IMR-90 (cell line): ENCODE results near the gene KRTAP12-3. TPM values are rescaled to one million over a fixed set of nuclear protein-coding genes. Genes with fewer than 3 reads are reported as not detected.
"Not testable (repeated sequence)": the region's sequence is repeated elsewhere in the genome, so short reads cannot be mapped to it uniquely, and the experiment has no call there.

Source experiments
- ATAC-seq: fragments of 200-7000 bp; cut with Tn5 transposase; 2 replicates; pipeline ENCODE4 v1.9.1; 2020; ENCODE audit warnings: low read depth, mild to moderate bottlenecking, moderate library complexity
- BruUV-seq: library from RNA; stranded (reverse); fragments of 400-500 nt; replicated peaks from 2 replicates; lab custom pipeline; 2021; lab: Mats Ljungman, UMichigan
- CTCF ChIA-PET: fragments of 300-600 bp; formaldehyde crosslinking; extraction: SDS; loops from one replicate; lab custom pipeline; 2021; ENCODE audit warnings: antibody characterized with exemption; lab: Yijun Ruan, JAX
- POLR2A ChIA-PET: fragments of 300-600 bp; sonication (Branson Sonifier 250); formaldehyde crosslinking; loops from one replicate; lab custom pipeline; 2022; ENCODE audit warnings: antibody characterized with exemption; ENCODE audit not compliant: unreplicated experiment; lab: Charles Lee
- DNase-seq: peaks from one replicate; pipeline ENCODE4 v3.0.0; 2013
- H2AFZ ChIP-seq: replicated peaks from 2 replicates; pipeline ENCODE3; 2013; ENCODE audit warnings: low read length, mild to moderate bottlenecking; ENCODE audit not compliant: poor library complexity
- H2AK5ac ChIP-seq: 2 replicates; pipeline ENCODE4 v1.6.1; 2013; ENCODE audit warnings: low read depth, low read length, inconsistent platforms
- H2AK9ac ChIP-seq: replicated peaks from 2 replicates; pipeline ENCODE3; 2013; ENCODE audit warnings: mild to moderate bottlenecking, low read depth, low read length, moderate library complexity; ENCODE audit not compliant: poor library complexity
- H2BK120ac ChIP-seq: 2 replicates; pipeline ENCODE4 v1.6.1; 2013; ENCODE audit warnings: low read depth, low read length, inconsistent platforms
- H2BK15ac ChIP-seq: 3 replicates; pipeline ENCODE4 v1.6.1; 2013; ENCODE audit warnings: low read depth, low read length, inconsistent platforms
- H2BK20ac ChIP-seq: 2 replicates; pipeline ENCODE4 v1.6.1; 2013; ENCODE audit warnings: low read depth, mild to moderate bottlenecking, inconsistent platforms, low read length, moderate library complexity
- H2BK5ac ChIP-seq: 2 replicates; pipeline ENCODE4 v1.6.1; 2013; ENCODE audit warnings: mild to moderate bottlenecking, low read depth, low read length, inconsistent platforms; ENCODE audit not compliant: poor library complexity, severe bottlenecking
- H3K14ac ChIP-seq: replicated peaks from 2 replicates; pipeline ENCODE4 v1.6.1; 2013; ENCODE audit warnings: low read depth, low read length, inconsistent platforms
- H3K18ac ChIP-seq: 2 replicates; pipeline ENCODE4 v1.6.1; 2013; ENCODE audit warnings: low read depth, low read length, control low read depth
- H3K23ac ChIP-seq: 2 replicates; pipeline ENCODE4 v1.6.1; 2013; ENCODE audit warnings: low read depth, low read length, inconsistent platforms
- H3K27ac ChIP-seq: 2 replicates; pipeline ENCODE4 v1.5.1; 2013; ENCODE audit warnings: mild to moderate bottlenecking, control low read depth, low read length; ENCODE audit not compliant: insufficient read depth
- H3K27me3 ChIP-seq: 2 replicates; pipeline ENCODE4 v1.6.1; 2013; ENCODE audit warnings: low read length; ENCODE audit not compliant: control insufficient read depth, insufficient read depth
- H3K36me3 ChIP-seq: 2 replicates; pipeline ENCODE4 v1.6.1; 2013; ENCODE audit warnings: low read length, mixed read lengths; ENCODE audit not compliant: control insufficient read depth, insufficient read depth
- H3K4ac ChIP-seq: 2 replicates; pipeline ENCODE4 v1.6.1; 2013; ENCODE audit warnings: low read depth, low read length, inconsistent platforms
- H3K4me1 ChIP-seq: 2 replicates; pipeline ENCODE4 v1.6.1; 2013; ENCODE audit warnings: low read length, mixed read lengths; ENCODE audit not compliant: control insufficient read depth, insufficient read depth
- H3K4me2 ChIP-seq: 2 replicates; pipeline ENCODE4 v1.6.1; 2013; ENCODE audit warnings: low read depth, mild to moderate bottlenecking, control low read depth, low read length, moderate library complexity
- H3K4me3 ChIP-seq: 2 replicates; pipeline ENCODE4 v1.5.1; 2013; ENCODE audit warnings: low read depth, mild to moderate bottlenecking, control low read depth, low read length, moderate library complexity; ENCODE audit not compliant: insufficient read depth
- H3K56ac ChIP-seq: 2 replicates; pipeline ENCODE4 v1.6.1; 2013; ENCODE audit warnings: low read length, inconsistent platforms; ENCODE audit not compliant: insufficient read depth; ENCODE audit errors: extremely low read depth
- H3K79me1 ChIP-seq, 2 experiments: 2 replicates each; pipeline ENCODE4 v1.6.1; 2013; ENCODE audit warnings: low read length in 2 of 2, inconsistent platforms in 1 of 2, low read depth in 1 of 2
- H3K9ac ChIP-seq: 2 replicates; pipeline ENCODE4 v1.6.1; 2013; ENCODE audit warnings: low read depth, low read length, control low read depth
- H3K9me1 ChIP-seq: 2 replicates; pipeline ENCODE4 v1.6.1; 2013; ENCODE audit warnings: low read length, inconsistent platforms; ENCODE audit not compliant: insufficient read depth
- H3K9me3 ChIP-seq: 2 replicates; pipeline ENCODE4 v1.6.1; 2013; ENCODE audit warnings: low read length; ENCODE audit not compliant: control insufficient read depth, insufficient read depth
- H4K20me1 ChIP-seq: 2 replicates; pipeline ENCODE4 v1.6.1; 2013; ENCODE audit warnings: low read length, inconsistent platforms; ENCODE audit not compliant: insufficient read depth
- H4K5ac ChIP-seq: 2 replicates; pipeline ENCODE4 v1.6.1; 2013; ENCODE audit warnings: mild to moderate bottlenecking, low read depth, low read length, control low read depth
- H4K8ac ChIP-seq, 2 experiments: 2 replicates each; pipeline ENCODE4 v1.6.1; 2013; ENCODE audit warnings: low read depth in 2 of 2, low read length in 2 of 2, control low read depth in 1 of 2, inconsistent platforms in 1 of 2
- H4K91ac ChIP-seq: 2 replicates; pipeline ENCODE4 v1.6.1; 2013; ENCODE audit warnings: low read depth, low read length, inconsistent platforms; ENCODE audit not compliant: insufficient read depth
- WGBS, 2 experiments: methylation state at CpG; one replicate each; pipeline versions ENCODE4 v1.1.5 to v1.1.7; 2013; ENCODE audit warnings: missing lambda C conversion rate in 2 of 2; ENCODE audit not compliant: insufficient read length in 1 of 2; ENCODE audit errors: extremely low coverage in 2 of 2; 5-methylcytosine and 5-hydroxymethylcytosine counted together
- dilution Hi-C: fragments of 300-500 bp; cut with HindIII; formaldehyde crosslinking; loops from one replicate; pipeline ENCODE4 v1.14.3; 2018; ENCODE audit warnings: low sequenced_read_pairs; ENCODE audit not compliant: unreplicated experiment
- in situ Hi-C: fragments of 300-500 bp; cut with MboI; formaldehyde crosslinking; loops from 3 replicates; pipeline ENCODE4 v1.14.3; 2019; ENCODE audit warnings: low sequenced_read_pairs, inconsistent platforms, mixed read lengths
- intact Hi-C: fragments of 100-400 bp; cut with micrococcal nuclease; formaldehyde crosslinking; loops from 2 replicates; pipeline ENCODE4 v1.10.0; 2022
- polyA plus RNA-seq, 3 experiments: library from polyadenylated mRNA; depleted of rRNA; stranded (reverse); fragments of >200 nt; gene quantifications; 2 replicates each; pipeline ENCODE4 v1.2.3, GENCODE V29; 2012; ENCODE audit warnings: low replicate concordance in 1 of 3
- total RNA-seq: library from RNA; depleted of rRNA; stranded (reverse); fragments of >200 nt; gene quantifications from 2 replicates; pipeline ENCODE4 v1.2.3, GENCODE V29; 2012

The KRTAP12-3 gene
- total and polyA plus RNA-seq, 2 of the 4 experiments (the other 2 are of a cell fraction): not detected

GRCh38 chr21:44610157-44610843 lies 47.4 kb upstream of the KRTAP12-3 start:
- BruUV-seq, H3K27ac ChIP-seq, H2BK15ac ChIP-seq, H3K9me1 ChIP-seq, H3K18ac ChIP-seq, H3K4me1 ChIP-seq, H3K9ac ChIP-seq, H2BK120ac ChIP-seq, H3K14ac ChIP-seq, intact Hi-C loops, H3K4ac ChIP-seq, H2AK5ac ChIP-seq, DNase-seq, H3K4me2 ChIP-seq, CTCF ChIA-PET, H3K56ac ChIP-seq, H3K23ac ChIP-seq, H4K91ac ChIP-seq, H3K36me3 ChIP-seq, POLR2A ChIA-PET, ATAC-seq, H3K79me1 ChIP-seq, H2BK5ac ChIP-seq, in situ Hi-C loops, H3K27me3 ChIP-seq, H2AFZ ChIP-seq, H4K8ac ChIP-seq, H2BK20ac ChIP-seq, H4K20me1 ChIP-seq, H2AK9ac ChIP-seq, dilution Hi-C loops, H3K4me3 ChIP-seq, H4K5ac ChIP-seq: not testable (repeated sequence)
- H3K9me3 ChIP-seq: peaks cover 13% of the 10 kb centered on the region
- no CpG with 5 or more reads among the region's 7 CpGs for WGBS, 2 experiments
